Neural cell (in vitro differentiated cells): ENCODE measurements around the gene ETV3L. TPM values are rescaled to one million over a fixed set of nuclear protein-coding genes. Genes with fewer than 3 reads are reported as not detected.

ENCODE experiments used
- H2AFZ ChIP-seq: fragments of 200-600, 300-800 bp; sonication (generic), shearing (Covaris generic); 2 replicates; pipeline ENCODE4 v1.6.0; 2014; ENCODE audit warnings: low read depth, mild to moderate bottlenecking, antibody characterized with exemption, low read length, moderate library complexity
- H3F3A ChIP-seq: fragments of 200-600 bp; shearing (Covaris generic); 2 replicates; pipeline ENCODE4 v1.6.1; 2016; ENCODE audit warnings: mild to moderate bottlenecking, moderate library complexity, mixed read lengths, antibody characterized with exemption, low read length; ENCODE audit not compliant: insufficient read depth, poor library complexity, severe bottlenecking
- H3K27ac ChIP-seq: fragments of 200-600, 300-800 bp; sonication (generic), shearing (Covaris generic); 2 replicates; pipeline ENCODE4 v1.5.1; 2014; ENCODE audit warnings: mild to moderate bottlenecking, low read length, moderate library complexity
- H3K27me3 ChIP-seq: fragments of 300-800, 200-600 bp; sonication (generic), shearing (Covaris generic); 2 replicates; pipeline ENCODE4 v1.6.0; 2014; ENCODE audit warnings: mild to moderate bottlenecking, low read depth, low read length, moderate library complexity; ENCODE audit not compliant: insufficient read depth
- H3K36me3 ChIP-seq: fragments of 300-800, 200-600 bp; sonication (generic), shearing (Covaris generic); 2 replicates; pipeline ENCODE4 v1.5.1; 2014; ENCODE audit warnings: mild to moderate bottlenecking, antibody characterized with exemption, low read length, moderate library complexity; ENCODE audit not compliant: insufficient read depth
- H3K4me2 ChIP-seq: fragments of 300-800, 200-600 bp; sonication (generic), shearing (Covaris generic); 2 replicates; pipeline ENCODE4 v1.6.0; 2014; ENCODE audit warnings: mild to moderate bottlenecking, low read length
- H3K4me3 ChIP-seq: fragments of 300-800, 200-600 bp; sonication (generic), shearing (Covaris generic); 2 replicates; pipeline ENCODE4 v1.5.1; 2014; ENCODE audit warnings: mild to moderate bottlenecking, low read length, moderate library complexity
- H3K79me2 ChIP-seq: fragments of 200-600 bp; shearing (Covaris generic); replicated peaks from 2 replicates; pipeline ENCODE4 v1.6.0; 2014; ENCODE audit warnings: mild to moderate bottlenecking, low read length, moderate library complexity; ENCODE audit not compliant: insufficient read depth
- H3K9ac ChIP-seq: fragments of 300-800, 200-600 bp; sonication (generic), shearing (Covaris generic); 2 replicates; pipeline ENCODE4 v1.6.1; 2016; ENCODE audit warnings: mild to moderate bottlenecking, low read length, mixed read lengths
- H3K9me2 ChIP-seq: fragments of 200-600 bp; shearing (Covaris generic); 2 replicates; pipeline ENCODE4 v1.6.1; 2016; ENCODE audit warnings: mild to moderate bottlenecking, low read length, mixed read lengths; ENCODE audit not compliant: insufficient read depth
- H3K9me3 ChIP-seq: fragments of 200-600, 300-800 bp; sonication (generic), shearing (Covaris generic); 2 replicates; pipeline ENCODE4 v1.6.1; 2016; ENCODE audit warnings: mild to moderate bottlenecking, mixed run types, low read length, moderate library complexity, mixed read lengths
- H4K20me1 ChIP-seq: fragments of 200-600 bp; shearing (Covaris generic); 2 replicates; pipeline ENCODE4 v1.6.1; 2016; ENCODE audit warnings: mild to moderate bottlenecking, mixed run types; ENCODE audit not compliant: insufficient read depth
- EP300 ChIP-seq: fragments of 450-650 bp; conservative IDR thresholded peaks from 2 replicates; pipeline ENCODE4 v1.6.1; 2014; ENCODE audit warnings: antibody characterized with exemption, mild to moderate bottlenecking, moderate library complexity; ENCODE audit not compliant: poor library complexity, severe bottlenecking
- EZH2 ChIP-seq: fragments of 200-600, 300-800 bp; shearing (Covaris generic), sonication (generic); IDR thresholded peaks from 2 replicates; pipeline ENCODE4 v1.6.1; 2014; ENCODE audit warnings: antibody characterized with exemption, low read length, borderline replicate concordance, mild to moderate bottlenecking; ENCODE audit not compliant: insufficient read depth, poor library complexity, severe bottlenecking
- MXI1 ChIP-seq: fragments of 450-650 bp; conservative IDR thresholded peaks from 2 replicates; pipeline ENCODE4 v1.6.1; 2014; ENCODE audit warnings: antibody characterized with exemption, mild to moderate bottlenecking; ENCODE audit not compliant: poor library complexity, severe bottlenecking
- POLR2AphosphoS5 ChIP-seq: IDR thresholded peaks from 2 replicates; pipeline ENCODE4 v1.6.1; 2012
- RAD21 ChIP-seq: fragments of 450-650 bp; conservative IDR thresholded peaks from 2 replicates; pipeline ENCODE4 v1.6.1; 2014; ENCODE audit warnings: antibody characterized with exemption, mild to moderate bottlenecking, moderate library complexity
- SMC3 ChIP-seq: fragments of 450-650 bp; conservative IDR thresholded peaks from 2 replicates; pipeline ENCODE4 v1.6.1; 2014; ENCODE audit warnings: antibody characterized with exemption, mild to moderate bottlenecking, moderate library complexity; ENCODE audit not compliant: poor library complexity
- TAF1 ChIP-seq: IDR thresholded peaks from 2 replicates; pipeline ENCODE4 v1.6.1; 2012; ENCODE audit warnings: low read depth
- polyA plus RNA-seq: library from polyadenylated mRNA; depleted of rRNA; stranded (reverse); fragments of >200 nt; gene quantifications from 2 replicates; pipeline ENCODE4 v1.2.3, GENCODE V29; 2014
- TF ChIP-seq, protein P1 (sequence below): fragments of 450-650 bp; IDR thresholded peaks from 2 replicates; pipeline ENCODE4 v1.5.1; 2014; ENCODE audit warnings: antibody characterized with exemption, mild to moderate bottlenecking, moderate library complexity; ENCODE audit not compliant: poor library complexity, severe bottlenecking
- TF ChIP-seq, protein P2 (sequence below): IDR thresholded peaks from 2 replicates; pipeline ENCODE4 v1.6.1; 2012; ENCODE audit warnings: borderline replicate concordance

ETV3L gene
- polyA plus RNA-seq, 1 donor from 2014 or later, result not detected

DNA sequence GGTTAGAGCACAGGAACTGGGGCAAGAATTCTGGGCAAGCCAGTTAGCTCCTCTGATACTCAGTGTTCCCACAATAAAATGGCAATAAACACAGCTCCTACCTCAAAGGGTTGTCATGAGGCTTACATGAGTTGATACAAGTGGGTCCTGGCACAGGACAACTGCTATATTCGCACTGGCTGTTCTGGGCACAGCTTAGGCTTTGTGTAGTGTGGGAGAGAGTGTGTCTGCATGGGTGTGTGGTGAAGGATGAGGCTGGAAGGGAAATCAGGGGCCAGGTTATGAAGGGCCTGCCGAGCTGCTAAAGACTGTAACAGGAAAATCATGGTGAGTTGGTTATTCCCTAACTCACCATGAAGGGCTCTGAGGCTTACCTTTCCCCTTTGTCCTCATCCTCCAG lies 19.8 kb upstream of the ETV3L start:
- Histone ChIP-seq H3K4me2 (no peak overlapping the region), H3K36me3 (no peaks in the 10 kb centered on the region), H3K9me3 (no peaks in the 10 kb centered on the region), H3K4me3 (no peak overlapping the region), H4K20me1 (no peaks in the 10 kb centered on the region), H3K79me2 (no peaks in the 10 kb centered on the region), H3K9ac (no peak overlapping the region), H2AFZ (no peak overlapping the region), H3K9me2 (no peaks in the 10 kb centered on the region), H3F3A (no peaks in the 10 kb centered on the region), H3K27ac (no peak overlapping the region), H3K27me3 (no peaks in the 10 kb centered on the region)
- TF ChIP-seq SMC3 (no peak), POLR2AphosphoS5 (no peak), TAF1 (no peak), EP300 (no peak), RAD21 (no peak), EZH2 (no peak), MXI1 (no peak)
- TF ChIP-seq, protein P1, sequence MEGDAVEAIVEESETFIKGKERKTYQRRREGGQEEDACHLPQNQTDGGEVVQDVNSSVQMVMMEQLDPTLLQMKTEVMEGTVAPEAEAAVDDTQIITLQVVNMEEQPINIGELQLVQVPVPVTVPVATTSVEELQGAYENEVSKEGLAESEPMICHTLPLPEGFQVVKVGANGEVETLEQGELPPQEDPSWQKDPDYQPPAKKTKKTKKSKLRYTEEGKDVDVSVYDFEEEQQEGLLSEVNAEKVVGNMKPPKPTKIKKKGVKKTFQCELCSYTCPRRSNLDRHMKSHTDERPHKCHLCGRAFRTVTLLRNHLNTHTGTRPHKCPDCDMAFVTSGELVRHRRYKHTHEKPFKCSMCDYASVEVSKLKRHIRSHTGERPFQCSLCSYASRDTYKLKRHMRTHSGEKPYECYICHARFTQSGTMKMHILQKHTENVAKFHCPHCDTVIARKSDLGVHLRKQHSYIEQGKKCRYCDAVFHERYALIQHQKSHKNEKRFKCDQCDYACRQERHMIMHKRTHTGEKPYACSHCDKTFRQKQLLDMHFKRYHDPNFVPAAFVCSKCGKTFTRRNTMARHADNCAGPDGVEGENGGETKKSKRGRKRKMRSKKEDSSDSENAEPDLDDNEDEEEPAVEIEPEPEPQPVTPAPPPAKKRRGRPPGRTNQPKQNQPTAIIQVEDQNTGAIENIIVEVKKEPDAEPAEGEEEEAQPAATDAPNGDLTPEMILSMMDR, result no peak
- TF ChIP-seq, protein P2, sequence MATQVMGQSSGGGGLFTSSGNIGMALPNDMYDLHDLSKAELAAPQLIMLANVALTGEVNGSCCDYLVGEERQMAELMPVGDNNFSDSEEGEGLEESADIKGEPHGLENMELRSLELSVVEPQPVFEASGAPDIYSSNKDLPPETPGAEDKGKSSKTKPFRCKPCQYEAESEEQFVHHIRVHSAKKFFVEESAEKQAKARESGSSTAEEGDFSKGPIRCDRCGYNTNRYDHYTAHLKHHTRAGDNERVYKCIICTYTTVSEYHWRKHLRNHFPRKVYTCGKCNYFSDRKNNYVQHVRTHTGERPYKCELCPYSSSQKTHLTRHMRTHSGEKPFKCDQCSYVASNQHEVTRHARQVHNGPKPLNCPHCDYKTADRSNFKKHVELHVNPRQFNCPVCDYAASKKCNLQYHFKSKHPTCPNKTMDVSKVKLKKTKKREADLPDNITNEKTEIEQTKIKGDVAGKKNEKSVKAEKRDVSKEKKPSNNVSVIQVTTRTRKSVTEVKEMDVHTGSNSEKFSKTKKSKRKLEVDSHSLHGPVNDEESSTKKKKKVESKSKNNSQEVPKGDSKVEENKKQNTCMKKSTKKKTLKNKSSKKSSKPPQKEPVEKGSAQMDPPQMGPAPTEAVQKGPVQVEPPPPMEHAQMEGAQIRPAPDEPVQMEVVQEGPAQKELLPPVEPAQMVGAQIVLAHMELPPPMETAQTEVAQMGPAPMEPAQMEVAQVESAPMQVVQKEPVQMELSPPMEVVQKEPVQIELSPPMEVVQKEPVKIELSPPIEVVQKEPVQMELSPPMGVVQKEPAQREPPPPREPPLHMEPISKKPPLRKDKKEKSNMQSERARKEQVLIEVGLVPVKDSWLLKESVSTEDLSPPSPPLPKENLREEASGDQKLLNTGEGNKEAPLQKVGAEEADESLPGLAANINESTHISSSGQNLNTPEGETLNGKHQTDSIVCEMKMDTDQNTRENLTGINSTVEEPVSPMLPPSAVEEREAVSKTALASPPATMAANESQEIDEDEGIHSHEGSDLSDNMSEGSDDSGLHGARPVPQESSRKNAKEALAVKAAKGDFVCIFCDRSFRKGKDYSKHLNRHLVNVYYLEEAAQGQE, result no peak

GRCh38 chr1:157119008-157119407 lies 19.4 kb upstream of the ETV3L start:
- Histone ChIP-seq H3K79me2 (no peaks in the 10 kb centered on the region), H3K9me3 (no peaks in the 10 kb centered on the region), H3K27ac (no peak overlapping the region), H3F3A (no peaks in the 10 kb centered on the region), H3K27me3 (no peaks in the 10 kb centered on the region), H4K20me1 (no peaks in the 10 kb centered on the region), H2AFZ (no peak overlapping the region), H3K36me3 (no peaks in the 10 kb centered on the region), H3K9me2 (no peaks in the 10 kb centered on the region), H3K4me3 (no peak overlapping the region), H3K9ac (no peak overlapping the region), H3K4me2 (no peak overlapping the region)
- no peak for TF ChIP-seq MXI1
- TF ChIP-seq SMC3, result no peak
- TF ChIP-seq EP300, result no peak
- TF ChIP-seq TAF1, result no peak
